Lower leg skin (tissue), 4 donors: ENCODE data around the gene SIPA1. TPM values are rescaled to one million over a fixed set of nuclear protein-coding genes. Genes with fewer than 3 reads are reported as not detected.

Experiments used
- DNase-seq, 2 donors: peaks; one replicate each; pipeline ENCODE4 v3.0.0-alpha.2; 2019; ENCODE audit warnings: low spot score in 2 of 2
- H3K4me3 ChIP-seq: fragments of 200-600 bp; sonication (generic); 2 replicates; pipeline ENCODE4 v1.5.1; 2017; ENCODE audit warnings: mild to moderate bottlenecking, low read depth; ENCODE audit not compliant: poor library complexity, severe bottlenecking
- CTCF ChIP-seq, 3 donors: fragments of 450-650 bp; IDR thresholded peaks; one replicate each; pipeline ENCODE4 v1.5.1; 2016; ENCODE audit warnings: antibody characterized with exemption in 3 of 3, mild to moderate bottlenecking in 3 of 3, moderate library complexity in 2 of 3
- POLR2A ChIP-seq, 2 donors: fragments of 450-650 bp; IDR thresholded peaks; one replicate each; pipeline ENCODE4 v1.6.1; 2016 to 2017; ENCODE audit warnings: antibody characterized with exemption in 2 of 2, mild to moderate bottlenecking in 1 of 2, moderate library complexity in 1 of 2
- WGBS, 2 donors: methylation state at CpG; one replicate each; pipeline ENCODE4 v1.1.5; 2018; 5-methylcytosine and 5-hydroxymethylcytosine counted together
- intact Hi-C: fragments of 100-400 bp; cut with DNase I; formaldehyde crosslinking; loops from one replicate; pipeline ENCODE4 v1.15.0; 2023; ENCODE audit warnings: low total_unique reads
- total RNA-seq, 4 donors: library from RNA; depleted of rRNA; stranded (reverse); fragments of >200 nt; gene quantifications; one replicate each; pipeline ENCODE4 v1.1.0, GENCODE V29; 2016

SIPA1 gene
- total RNA-seq, 4 donors from 2014 or later = 25.3 to 34.4 (median 28.6) TPM

GRCh38 chr11:65651339-65651588 lies 13.4 kb downstream of the SIPA1 start:
- TF ChIP-seq POLR2A (IDR thresholded peaks at IDR 0.05) (no peak), CTCF (IDR thresholded peaks at IDR 0.05) (no peak)
- no peak for DNase-seq
- intact Hi-C loops = no loop called here
- WGBS, 2 donors = 91 to 97% methylated on average over 3 of the region's 3 CpGs
- no peak overlapping the region for H3K4me3 ChIP-seq

DNA sequence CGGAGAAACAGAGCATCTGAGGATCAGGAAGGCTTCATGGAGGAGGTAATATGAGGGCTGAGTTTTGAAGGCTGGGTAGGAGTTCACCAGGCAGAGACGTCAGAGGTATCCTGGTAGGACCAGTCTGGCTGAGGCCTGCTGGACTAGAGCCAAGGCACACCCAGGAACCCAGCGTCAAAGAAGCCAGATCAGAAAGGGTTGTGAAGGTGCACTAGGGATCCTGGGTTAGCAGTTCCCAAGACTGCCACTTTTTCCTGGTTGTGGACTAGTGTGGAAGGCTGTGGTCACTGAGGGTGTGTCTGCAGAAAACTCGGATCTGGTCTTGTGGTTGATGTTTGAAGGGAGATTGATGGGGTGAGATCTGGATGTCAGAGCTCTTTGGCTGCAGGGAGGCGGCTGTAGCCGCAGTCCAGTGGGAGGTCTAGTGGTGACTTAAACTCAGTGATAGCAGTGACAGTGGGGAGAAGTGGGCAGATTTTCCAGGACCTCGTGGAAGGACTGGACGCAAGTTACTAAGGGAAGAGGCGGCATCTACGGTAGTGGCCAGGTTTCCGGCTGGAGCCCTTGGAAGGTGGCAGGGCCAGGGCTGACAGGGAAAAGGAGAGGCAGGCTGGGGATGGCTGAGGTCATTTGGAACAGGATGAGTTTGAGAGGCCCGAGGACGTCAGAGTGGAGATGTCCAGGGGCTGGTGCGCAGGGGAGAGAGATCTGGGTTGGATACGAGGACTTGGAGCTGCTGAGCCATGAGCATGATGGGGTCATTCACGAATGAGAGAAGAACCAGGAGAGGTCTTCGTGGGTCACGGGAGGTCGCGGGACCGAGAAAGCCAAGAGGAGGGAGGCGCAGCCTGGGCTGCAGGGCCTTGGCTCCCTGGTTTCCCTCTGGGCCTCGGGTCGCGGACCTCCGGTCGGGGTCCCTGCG lies 13.9 kb downstream of the SIPA1 start:
- TF ChIP-seq POLR2A (IDR thresholded peaks at IDR 0.05) (no peak), CTCF (IDR thresholded peaks at IDR 0.05) (no peak)
- no peak for DNase-seq
- H3K4me3 ChIP-seq = no peak overlapping the region
- intact Hi-C loops = no loop called here
- WGBS, 2 donors = 17 to 23% methylated on average over 22 to 28 of the region's 28 CpGs

DNA sequence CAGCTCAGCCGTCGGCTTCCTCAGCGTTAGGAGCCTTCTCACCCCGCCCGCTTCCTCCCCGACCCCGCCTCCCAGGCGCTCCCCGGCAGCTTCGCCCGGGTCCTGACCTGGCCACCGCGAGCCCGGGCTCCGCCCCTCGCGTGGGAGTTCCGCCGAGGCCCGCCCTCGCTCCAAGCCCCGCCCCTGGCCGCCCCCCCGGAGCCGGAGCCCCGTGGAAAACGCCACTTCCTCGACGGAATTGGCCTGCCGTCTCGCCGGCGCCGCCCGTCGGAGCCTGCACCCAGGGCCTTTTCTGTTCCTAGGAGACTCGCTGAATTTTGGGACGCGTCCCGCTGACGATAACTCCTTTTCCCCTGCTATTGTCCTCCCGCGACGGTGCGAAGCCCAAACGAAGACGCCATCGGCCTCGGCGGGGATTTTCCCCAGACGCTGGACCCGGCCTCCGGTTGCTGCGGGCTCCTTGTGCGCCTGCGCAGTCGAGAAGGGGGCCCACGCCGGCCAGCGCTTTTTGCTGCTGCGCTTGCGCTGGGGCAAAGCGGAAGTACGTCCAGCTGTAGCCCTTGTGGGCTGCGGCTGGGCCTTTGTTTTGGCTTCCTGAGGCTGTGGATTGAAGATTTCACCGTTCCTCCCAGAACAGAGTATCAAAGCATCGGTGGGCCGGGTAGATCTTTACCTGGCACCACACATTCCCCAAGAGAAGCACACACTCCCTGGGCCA lies 14.8 kb downstream of the SIPA1 start:
- DNase-seq = peak; percentile 90 to 99
- no peak overlapping the region for H3K4me3 ChIP-seq
- TF ChIP-seq POLR2A (IDR thresholded peaks at IDR 0.05) = no peak
- TF ChIP-seq CTCF (IDR thresholded peaks at IDR 0.05) = no peak
- WGBS, 2 donors = 0 to 1% methylated on average over 6 to 34 of the region's 68 CpGs
- intact Hi-C loops = no loop called here

- TF ChIP-seq POLR2A (IDR thresholded peaks at IDR 0.05) (no peak), CTCF (IDR thresholded peaks at IDR 0.05) (no peak)
- peak in 1 of 2 donors; percentile 88 for DNase-seq
- 47 to 49% methylated on average over 9 to 12 of the region's 12 CpGs for WGBS, 2 donors
- no peak overlapping the region for H3K4me3 ChIP-seq
- intact Hi-C loops = no loop called here
These were observed 15.6 kb downstream of the SIPA1 start for GRCh38 chr11:65653229-65654225.
